Measurements from ENCODE around the gene ETS2.

- no peak for TF ChIP-seq CTCF (IDR thresholded peaks at IDR 0.05)
- TF ChIP-seq POLR2A (IDR thresholded peaks at IDR 0.05) = no peak
Measured at GRCh38 chr21:38847556-38847955, 41.8 kb downstream of the ETS2 start.

Measured in thyroid gland (tissue), 4 donors.